ENCODE measurements around the gene AK5. TPM values are rescaled to one million over a fixed set of nuclear protein-coding genes. Genes with fewer than 3 reads are reported as not detected.

Gene AK5, protein sequence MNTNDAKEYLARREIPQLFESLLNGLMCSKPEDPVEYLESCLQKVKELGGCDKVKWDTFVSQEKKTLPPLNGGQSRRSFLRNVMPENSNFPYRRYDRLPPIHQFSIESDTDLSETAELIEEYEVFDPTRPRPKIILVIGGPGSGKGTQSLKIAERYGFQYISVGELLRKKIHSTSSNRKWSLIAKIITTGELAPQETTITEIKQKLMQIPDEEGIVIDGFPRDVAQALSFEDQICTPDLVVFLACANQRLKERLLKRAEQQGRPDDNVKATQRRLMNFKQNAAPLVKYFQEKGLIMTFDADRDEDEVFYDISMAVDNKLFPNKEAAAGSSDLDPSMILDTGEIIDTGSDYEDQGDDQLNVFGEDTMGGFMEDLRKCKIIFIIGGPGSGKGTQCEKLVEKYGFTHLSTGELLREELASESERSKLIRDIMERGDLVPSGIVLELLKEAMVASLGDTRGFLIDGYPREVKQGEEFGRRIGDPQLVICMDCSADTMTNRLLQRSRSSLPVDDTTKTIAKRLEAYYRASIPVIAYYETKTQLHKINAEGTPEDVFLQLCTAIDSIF
- total RNA-seq = 17.1 and 101 TPM in 2 replicates

DNA sequence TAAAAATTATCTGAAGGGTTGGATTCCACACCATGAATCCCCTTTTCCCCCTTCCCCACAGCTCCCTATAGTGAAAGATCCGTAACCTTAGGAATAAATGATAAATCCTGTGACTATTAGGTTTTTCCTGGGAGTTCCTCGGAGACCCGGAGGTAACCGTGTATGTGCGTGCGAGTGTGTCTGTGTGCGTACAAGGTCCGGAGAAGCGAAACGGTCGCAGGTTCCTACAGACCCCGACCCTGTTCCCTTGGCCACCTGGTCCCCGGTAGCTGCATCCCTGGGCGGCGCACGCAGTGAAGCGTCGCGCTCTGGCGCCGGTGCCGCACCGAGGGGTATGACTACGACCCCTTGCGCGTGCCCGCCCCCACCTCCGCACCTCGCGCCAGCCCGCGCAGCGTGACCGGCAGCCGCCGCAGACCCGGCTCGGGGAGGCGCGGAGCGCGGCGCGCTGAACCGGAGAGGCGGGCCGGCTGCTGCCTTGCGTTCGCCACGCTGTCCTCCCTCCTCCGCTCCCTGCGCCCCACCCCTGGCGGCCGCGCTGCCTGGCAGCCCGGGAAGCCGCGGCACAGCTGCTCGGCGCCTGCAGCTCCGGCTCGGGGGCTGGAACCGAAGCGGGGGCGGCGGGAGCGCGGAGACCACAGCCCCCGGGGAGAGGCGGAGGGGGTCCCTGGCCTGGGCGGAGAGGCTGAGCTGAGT, at the start of gene AK5:
AK5 (plus strand) TSS at position 529 of the 696 bp plus-strand sequence. CDS start 295 bp downstream, outside the sequence.

Small RNAs within 50 kb of the gene (small RNA-seq; reads per million reads assigned to genes)
- 0.10 reads per million for gene RNU7-8P (ENCODE audit: low replicate concordance)

Other genes starting within 250 kb of the AK5 start
- gene PIGK, start 62.6 kb upstream of the AK5 start, total RNA-seq = 17.9 and 27.3 TPM in 2 replicates